Suprapubic skin (tissue), 4 donors: Measurements from ENCODE around the gene CNTFR.

Experiments used
- CTCF ChIP-seq, 2 donors: fragments of 200-600 bp in 1 of 2; fragments of 450-650 bp in 1 of 2; sonication (generic) in 1 of 2; IDR thresholded peaks; one replicate each; pipeline ENCODE4 v1.5.1; 2016 to 2019; ENCODE audit warnings: antibody characterized with exemption in 2 of 2, mild to moderate bottlenecking in 1 of 2, moderate library complexity in 1 of 2
- EP300 ChIP-seq: sonication (generic); formaldehyde crosslinking; IDR thresholded peaks from one replicate; pipeline ENCODE4 v1.6.1; 2017; ENCODE audit warnings: antibody characterized with exemption
- POLR2A ChIP-seq, 2 donors: fragments of 450-650 bp; IDR thresholded peaks; one replicate each; pipeline ENCODE4 v1.6.1; 2017; ENCODE audit warnings: antibody characterized with exemption in 2 of 2, mild to moderate bottlenecking in 2 of 2, moderate library complexity in 2 of 2
- POLR2AphosphoS5 ChIP-seq, 3 donors: sonication (generic); formaldehyde crosslinking; IDR thresholded peaks; one replicate each; pipeline ENCODE4 v1.6.1; 2017; ENCODE audit warnings: antibody characterized with exemption in 3 of 3

- no peak for TF ChIP-seq POLR2A (IDR thresholded peaks at IDR 0.05)
- no peak for TF ChIP-seq CTCF (IDR thresholded peaks at IDR 0.05)
- no peak for TF ChIP-seq POLR2AphosphoS5 (IDR thresholded peaks at IDR 0.05)
- no peak for TF ChIP-seq EP300
Measured at GRCh38 chr9:34585946-34586669, 3.4 kb downstream of the CNTFR start.
